Mesenchymal stem cell (in vitro differentiated cells and primary cell): Measurements from ENCODE around the gene WDR81.
A peak's percentile ranks its signal among the peaks of the same experiment; 100 is the strongest.

Source experiments
- DNase-seq: peaks from one replicate; pipeline ENCODE4 v3.0.0-alpha.2; 2013
- H2AFZ ChIP-seq: one replicate; pipeline ENCODE4 v1.6.1; 2013; ENCODE audit warnings: low read depth, mild to moderate bottlenecking, control low read depth, inconsistent platforms, low read length, moderate library complexity
- H2AK5ac ChIP-seq: 2 replicates; pipeline ENCODE4 v1.6.1; 2013; ENCODE audit warnings: low read length, moderate library complexity, mild to moderate bottlenecking, inconsistent platforms; ENCODE audit not compliant: severe bottlenecking
- H2BK120ac ChIP-seq: one replicate; pipeline ENCODE4 v1.6.1; 2013; ENCODE audit warnings: low read depth, mild to moderate bottlenecking, inconsistent platforms, low read length, moderate library complexity
- H2BK12ac ChIP-seq, 2 experiments: one replicate each; pipeline ENCODE4 v1.6.1; 2013; ENCODE audit warnings: inconsistent platforms in 2 of 2, low read length in 2 of 2, mild to moderate bottlenecking in 2 of 2, moderate library complexity in 2 of 2, control low read depth in 1 of 2
- H2BK15ac ChIP-seq: one replicate; pipeline ENCODE4 v1.6.1; 2013; ENCODE audit warnings: mild to moderate bottlenecking, low read depth, inconsistent platforms; ENCODE audit not compliant: poor library complexity, severe bottlenecking
- H2BK5ac ChIP-seq: 2 replicates; pipeline ENCODE4 v1.6.1; 2013; ENCODE audit warnings: low read depth, mild to moderate bottlenecking, low read length, control low read depth, inconsistent platforms; ENCODE audit not compliant: poor library complexity, severe bottlenecking
- H3K14ac ChIP-seq, 2 experiments: one replicate each; pipeline ENCODE4 v1.6.1; 2013; ENCODE audit warnings: inconsistent platforms in 2 of 2, low read length in 2 of 2, control low read depth in 1 of 2, mild to moderate bottlenecking in 1 of 2, moderate library complexity in 1 of 2
- H3K18ac ChIP-seq, 2 experiments: one replicate each; pipeline ENCODE4 v1.6.1; 2013; ENCODE audit warnings: inconsistent platforms in 2 of 2, low read length in 2 of 2, control low read depth in 1 of 2, low read depth in 1 of 2, mild to moderate bottlenecking in 1 of 2
- H3K23ac ChIP-seq, 2 experiments: one replicate each; pipeline ENCODE4 v1.6.1; 2013; ENCODE audit warnings: inconsistent platforms in 2 of 2, low read length in 2 of 2, mild to moderate bottlenecking in 2 of 2, moderate library complexity in 2 of 2, control low read depth in 1 of 2
- H3K27ac ChIP-seq: 2 replicates; pipeline ENCODE4 v1.5.1; 2013; ENCODE audit warnings: mild to moderate bottlenecking, moderate library complexity, low read length, control low read depth, inconsistent platforms; ENCODE audit not compliant: poor library complexity, severe bottlenecking
- H3K27me3 ChIP-seq, 2 experiments: 2 replicates each; pipeline versions ENCODE4 v1.6.1 to v1.7.0; 2013; ENCODE audit warnings: low read length in 2 of 2, mild to moderate bottlenecking in 2 of 2, moderate library complexity in 2 of 2, control low read depth in 1 of 2, inconsistent platforms in 1 of 2; ENCODE audit not compliant: control insufficient read depth in 1 of 2, insufficient read depth in 1 of 2
- H3K36me3 ChIP-seq, 2 experiments: 2 replicates each; pipeline versions ENCODE4 v1.6.1 to v1.7.0; 2013; ENCODE audit warnings: low read length in 2 of 2, control low read depth in 1 of 2, inconsistent platforms in 1 of 2, low read depth in 1 of 2, mild to moderate bottlenecking in 1 of 2; ENCODE audit not compliant: insufficient read depth in 2 of 2, control insufficient read depth in 1 of 2
- H3K4ac ChIP-seq, 2 experiments: one replicate each; pipeline ENCODE4 v1.6.1; 2013; ENCODE audit warnings: inconsistent platforms in 2 of 2, low read length in 2 of 2, mild to moderate bottlenecking in 2 of 2, moderate library complexity in 2 of 2, control low read depth in 1 of 2, low read depth in 1 of 2
- H3K4me1 ChIP-seq: 2 replicates; pipeline ENCODE4 v1.6.1; 2013; ENCODE audit warnings: low read depth, low read length, control low read depth; ENCODE audit not compliant: control insufficient read depth, insufficient read depth
- H3K4me2 ChIP-seq: 2 replicates; pipeline ENCODE4 v1.6.1; 2013; ENCODE audit warnings: low read length, mild to moderate bottlenecking, inconsistent platforms; ENCODE audit not compliant: poor library complexity, severe bottlenecking
- H3K4me3 ChIP-seq, 2 experiments: 2 replicates each; pipeline versions ENCODE4 v1.5.1 to v1.7.0; 2013; ENCODE audit warnings: low read length in 2 of 2, mild to moderate bottlenecking in 2 of 2, control low read depth in 1 of 2, low read depth in 1 of 2; ENCODE audit not compliant: insufficient read depth in 1 of 2
- H3K79me1 ChIP-seq: replicated peaks from 2 replicates; pipeline ENCODE4 v1.6.1; 2013; ENCODE audit warnings: mild to moderate bottlenecking, control low read depth, low read length, inconsistent platforms; ENCODE audit not compliant: poor library complexity, severe bottlenecking
- H3K9ac ChIP-seq: 2 replicates; pipeline ENCODE4 v1.7.0; 2013; ENCODE audit warnings: mild to moderate bottlenecking, low read length, moderate library complexity
- H3K9me3 ChIP-seq: 2 replicates; pipeline ENCODE4 v1.7.0; 2013; ENCODE audit warnings: mild to moderate bottlenecking, low read length; ENCODE audit not compliant: control insufficient read depth
- H4K8ac ChIP-seq: one replicate; pipeline ENCODE4 v1.6.1; 2013; ENCODE audit warnings: inconsistent platforms, mild to moderate bottlenecking, low read length, moderate library complexity
- H4K91ac ChIP-seq: one replicate; pipeline ENCODE4 v1.6.1; 2013; ENCODE audit warnings: mild to moderate bottlenecking, low read length, inconsistent platforms
- WGBS: methylation state at CpG from one replicate; pipeline ENCODE4 v1.1.7; 2013; ENCODE audit warnings: mixed read lengths; 5-methylcytosine and 5-hydroxymethylcytosine counted together

Gene WDR81

GRCh38 chr17:1787301-1787902 lies 62.9 kb downstream of the WDR81 start:
- Histone ChIP-seq H3K4ac (peak overlapping the region in 1 of 2 experiments; percentile 42), H3K4me3 (peak overlapping the region in 1 of 2 experiments; percentile 12), H3K79me1 (peaks cover 19% of the 10 kb centered on the region), H2AFZ (no peak overlapping the region), H3K14ac (peak overlapping the region in 1 of 2 experiments; percentile 30), H3K27ac (peak overlapping the region; percentile 77), H3K36me3 (peaks cover 4 to 26% of the 10 kb centered on the region in 2 experiments), H3K4me1 (peaks cover 27% of the 10 kb centered on the region), H2BK120ac (no peak overlapping the region), H2BK12ac (peak overlapping the region; percentile 57 to 85), H3K18ac (peak overlapping the region; percentile 14 to 91), H3K27me3 (no peaks in the 10 kb centered on the region), H4K91ac (peak overlapping the region; percentile 8), H3K9me3 (no peaks in the 10 kb centered on the region), H3K4me2 (no peak overlapping the region), H3K9ac (peak overlapping the region; percentile 78), H2BK15ac (no peak overlapping the region), H4K8ac (peak overlapping the region; percentile 20), H2AK5ac (peak overlapping the region; percentile 78), H2BK5ac (no peak overlapping the region), H3K23ac (peak overlapping the region in 1 of 2 experiments; percentile 17)
- WGBS, result 53% methylated on average over 13 of the region's 16 CpGs
- DNase-seq, result peak; percentile 97
